ENCODE measurements around the gene CDKAL1. TPM values are rescaled to one million over a fixed set of nuclear protein-coding genes. Genes with fewer than 3 reads are reported as not detected.
"Not testable (repeated sequence)": the region's sequence is repeated elsewhere in the genome, so short reads cannot be mapped to it uniquely, and the experiment has no call there.

CDKAL1 gene
- total RNA-seq, 1 experiment from 2014 or later: 20.6 TPM

DNA sequence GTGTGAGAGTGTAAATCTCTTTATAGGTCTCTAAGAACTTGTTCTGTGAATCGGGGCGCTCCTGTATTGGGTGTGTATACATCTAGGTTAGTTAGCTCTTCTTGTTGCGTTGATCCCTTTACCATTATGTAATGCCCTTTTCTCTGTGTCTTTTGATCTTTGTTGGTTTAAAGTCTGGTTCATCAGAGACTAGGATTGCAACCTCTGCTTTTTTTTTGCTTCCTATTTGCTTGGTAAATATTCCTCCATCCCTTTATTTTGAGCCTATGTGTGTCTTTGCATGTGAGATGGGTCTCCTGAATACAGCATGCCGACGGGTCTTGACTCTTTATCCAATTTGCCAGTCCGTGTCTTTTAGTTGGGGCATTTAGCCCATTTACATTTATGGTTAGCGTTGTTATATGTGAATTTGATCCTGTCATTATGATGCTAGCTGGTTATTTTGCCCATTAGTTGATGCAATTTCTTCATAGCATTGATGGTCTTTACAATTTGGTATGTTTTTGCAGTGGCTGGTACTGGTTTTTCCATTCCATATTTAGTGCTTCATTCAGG is 60.1 kb downstream of the CDKAL1 start:
- POLR2A ChIA-PET; DNase-seq (ENCODE audit: low spot score); H3K27me3 Mint-ChIP-seq (ENCODE audit: low read depth); H3K27ac Mint-ChIP-seq; H3K4me1 Mint-ChIP-seq; CTCF ChIA-PET; ATAC-seq; H3K4me3 Mint-ChIP-seq: not testable (repeated sequence)
- H3K9me3 Mint-ChIP-seq: peaks cover 31% of the 10 kb centered on the region
- peaks cover 35% of the 10 kb centered on the region for H3K36me3 Mint-ChIP-seq
- peak; percentile 67 for TF ChIP-seq GABPB1 (CRISPR knock-in tag; IDR thresholded peaks at IDR 0.05)

DNA sequence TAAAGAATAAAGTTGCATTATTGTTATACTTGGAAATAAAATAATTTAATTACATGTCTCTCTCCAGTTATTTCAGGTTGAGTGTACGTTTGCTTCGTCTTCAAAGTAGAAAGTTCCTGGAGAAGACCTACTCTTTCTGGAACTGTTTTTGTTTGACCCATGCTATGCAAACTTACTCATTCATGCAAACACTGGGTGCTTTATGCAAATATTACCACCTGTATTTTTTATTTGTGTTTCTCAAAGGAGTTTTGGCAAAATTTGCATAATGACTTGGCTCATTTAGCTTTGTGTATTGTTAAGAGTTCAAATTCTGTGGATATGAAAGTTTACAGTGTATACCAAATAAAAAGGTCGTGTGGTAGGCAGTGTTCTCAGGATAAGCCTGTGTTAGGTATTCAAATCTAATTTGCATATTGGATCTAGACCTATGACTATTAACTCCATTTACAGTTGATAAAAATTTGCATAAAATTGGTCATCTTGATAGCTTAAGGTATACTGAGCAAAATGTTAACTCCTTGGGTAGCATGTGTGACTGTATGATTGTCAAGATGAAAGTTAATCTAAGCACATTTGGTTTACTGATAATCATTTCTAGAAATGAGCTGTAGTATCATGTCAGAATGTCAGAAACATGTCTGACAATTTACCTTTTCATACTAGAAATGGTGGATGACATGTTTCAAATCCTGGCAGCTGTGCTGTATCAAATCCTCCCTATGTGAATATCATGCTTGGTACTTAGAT is 65.2 kb downstream of the CDKAL1 start:
- no peak overlapping the region for H3K4me3 Mint-ChIP-seq
- H3K36me3 Mint-ChIP-seq: peaks cover 22% of the 10 kb centered on the region
- H3K27me3 Mint-ChIP-seq (ENCODE audit: low read depth): no peaks in the 10 kb centered on the region
- CTCF ChIA-PET: no interaction called here
- POLR2A ChIA-PET: no interaction called here
- ATAC-seq: no peak
- no peak for TF ChIP-seq GABPB1 (CRISPR knock-in tag; IDR thresholded peaks at IDR 0.05)
- TF ChIP-seq GTF2I (CRISPR knock-in tag; conservative IDR thresholded peaks at IDR 0.05): no peak
- TF ChIP-seq, protein P1, sequence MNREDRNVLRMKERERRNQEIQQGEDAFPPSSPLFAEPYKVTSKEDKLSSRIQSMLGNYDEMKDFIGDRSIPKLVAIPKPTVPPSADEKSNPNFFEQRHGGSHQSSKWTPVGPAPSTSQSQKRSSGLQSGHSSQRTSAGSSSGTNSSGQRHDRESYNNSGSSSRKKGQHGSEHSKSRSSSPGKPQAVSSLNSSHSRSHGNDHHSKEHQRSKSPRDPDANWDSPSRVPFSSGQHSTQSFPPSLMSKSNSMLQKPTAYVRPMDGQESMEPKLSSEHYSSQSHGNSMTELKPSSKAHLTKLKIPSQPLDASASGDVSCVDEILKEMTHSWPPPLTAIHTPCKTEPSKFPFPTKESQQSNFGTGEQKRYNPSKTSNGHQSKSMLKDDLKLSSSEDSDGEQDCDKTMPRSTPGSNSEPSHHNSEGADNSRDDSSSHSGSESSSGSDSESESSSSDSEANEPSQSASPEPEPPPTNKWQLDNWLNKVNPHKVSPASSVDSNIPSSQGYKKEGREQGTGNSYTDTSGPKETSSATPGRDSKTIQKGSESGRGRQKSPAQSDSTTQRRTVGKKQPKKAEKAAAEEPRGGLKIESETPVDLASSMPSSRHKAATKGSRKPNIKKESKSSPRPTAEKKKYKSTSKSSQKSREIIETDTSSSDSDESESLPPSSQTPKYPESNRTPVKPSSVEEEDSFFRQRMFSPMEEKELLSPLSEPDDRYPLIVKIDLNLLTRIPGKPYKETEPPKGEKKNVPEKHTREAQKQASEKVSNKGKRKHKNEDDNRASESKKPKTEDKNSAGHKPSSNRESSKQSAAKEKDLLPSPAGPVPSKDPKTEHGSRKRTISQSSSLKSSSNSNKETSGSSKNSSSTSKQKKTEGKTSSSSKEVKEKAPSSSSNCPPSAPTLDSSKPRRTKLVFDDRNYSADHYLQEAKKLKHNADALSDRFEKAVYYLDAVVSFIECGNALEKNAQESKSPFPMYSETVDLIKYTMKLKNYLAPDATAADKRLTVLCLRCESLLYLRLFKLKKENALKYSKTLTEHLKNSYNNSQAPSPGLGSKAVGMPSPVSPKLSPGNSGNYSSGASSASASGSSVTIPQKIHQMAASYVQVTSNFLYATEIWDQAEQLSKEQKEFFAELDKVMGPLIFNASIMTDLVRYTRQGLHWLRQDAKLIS (CRISPR knock-in tag; IDR thresholded peaks at IDR 0.05; ENCODE audit: borderline replicate concordance): no peak
- TF ChIP-seq TCF7 (CRISPR knock-in tag; IDR thresholded peaks at IDR 0.05; ENCODE audit: low read depth): no peak
- TF ChIP-seq ZNF416 (CRISPR knock-in tag; IDR thresholded peaks at IDR 0.05): no peak
- no peak for TF ChIP-seq NR3C1 (CRISPR knock-in tag; conservative IDR thresholded peaks at IDR 0.05; ENCODE audit: low read depth)
- no peak for TF ChIP-seq SOX15 (CRISPR knock-in tag; IDR thresholded peaks at IDR 0.05)
- TF ChIP-seq, protein P2, sequence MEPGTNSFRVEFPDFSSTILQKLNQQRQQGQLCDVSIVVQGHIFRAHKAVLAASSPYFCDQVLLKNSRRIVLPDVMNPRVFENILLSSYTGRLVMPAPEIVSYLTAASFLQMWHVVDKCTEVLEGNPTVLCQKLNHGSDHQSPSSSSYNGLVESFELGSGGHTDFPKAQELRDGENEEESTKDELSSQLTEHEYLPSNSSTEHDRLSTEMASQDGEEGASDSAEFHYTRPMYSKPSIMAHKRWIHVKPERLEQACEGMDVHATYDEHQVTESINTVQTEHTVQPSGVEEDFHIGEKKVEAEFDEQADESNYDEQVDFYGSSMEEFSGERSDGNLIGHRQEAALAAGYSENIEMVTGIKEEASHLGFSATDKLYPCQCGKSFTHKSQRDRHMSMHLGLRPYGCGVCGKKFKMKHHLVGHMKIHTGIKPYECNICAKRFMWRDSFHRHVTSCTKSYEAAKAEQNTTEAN (CRISPR knock-in tag; IDR thresholded peaks at IDR 0.05): no peak
- TF ChIP-seq ETV6 (CRISPR knock-in tag; IDR thresholded peaks at IDR 0.05): no peak
- TF ChIP-seq SMAD4 (CRISPR knock-in tag; IDR thresholded peaks at IDR 0.05): no peak
- no peak for TF ChIP-seq SMAD3 (CRISPR knock-in tag; IDR thresholded peaks at IDR 0.05; ENCODE audit: borderline replicate concordance)
- TF ChIP-seq JAZF1 (CRISPR knock-in tag; IDR thresholded peaks at IDR 0.05): no peak
- no peak for TF ChIP-seq ZNF138 (CRISPR knock-in tag; conservative IDR thresholded peaks at IDR 0.05)
- peaks cover 8% of the 10 kb centered on the region for H3K4me1 Mint-ChIP-seq
- no peak for DNase-seq (ENCODE audit: low spot score)
- no peak overlapping the region for H3K27ac Mint-ChIP-seq
- peaks cover 11% of the 10 kb centered on the region for H3K9me3 Mint-ChIP-seq

DNA sequence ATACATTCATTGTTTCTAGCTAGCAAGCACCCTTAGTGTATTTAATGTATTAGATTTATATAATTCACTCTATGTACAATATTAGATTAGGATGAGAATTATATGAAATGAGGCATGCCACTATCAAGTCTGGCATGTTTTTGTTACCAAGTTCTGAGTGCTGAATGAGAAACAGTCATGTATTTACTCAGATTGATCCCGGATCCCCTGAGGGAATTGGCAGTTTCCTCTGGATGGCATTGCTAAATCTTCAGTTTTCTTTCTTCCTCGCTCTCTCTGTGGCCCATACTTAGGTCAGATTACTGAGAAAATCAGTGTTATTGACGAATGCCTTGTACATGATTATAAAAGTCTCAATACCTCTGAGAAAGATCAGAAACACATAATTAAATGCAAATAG is 66.6 kb downstream of the CDKAL1 start:
- ChIA-PET CTCF (no interaction called here), POLR2A (no interaction called here)
- peaks cover 12% of the 10 kb centered on the region for H3K36me3 Mint-ChIP-seq

DNA sequence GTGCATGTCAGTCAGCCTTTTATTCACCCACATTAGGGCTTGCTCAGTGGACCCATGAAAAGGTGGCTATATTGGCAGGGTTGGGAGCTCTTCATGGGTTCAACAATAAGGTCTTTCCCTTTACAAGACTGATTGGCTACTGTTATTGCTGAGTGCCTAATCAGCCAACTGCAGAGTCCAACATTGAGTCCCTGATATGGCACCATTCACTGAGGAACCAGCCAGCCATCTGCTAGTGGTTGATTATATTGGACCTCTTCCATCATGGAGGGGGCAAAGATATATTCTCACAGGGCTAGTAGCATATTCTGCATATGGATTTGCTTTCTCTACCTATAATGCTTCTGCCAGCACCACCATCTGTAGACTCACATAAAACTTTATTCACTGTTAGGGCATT is 69.9 kb downstream of the CDKAL1 start:
- H3K4me1 Mint-ChIP-seq: peaks cover 20% of the 10 kb centered on the region
- no peak overlapping the region for H3K27ac Mint-ChIP-seq
- H3K36me3 Mint-ChIP-seq: 0 out of 2 replicates have a peak, but pooled peaks cover 3% of the 10 kb centered on the region
- DNase-seq (ENCODE audit: low spot score) (no peak), ATAC-seq (no peak)
- H3K4me3 Mint-ChIP-seq: no peak overlapping the region
- no peaks in the 10 kb centered on the region for H3K9me3 Mint-ChIP-seq
- no peaks in the 10 kb centered on the region for H3K27me3 Mint-ChIP-seq (ENCODE audit: low read depth)
- POLR2A ChIA-PET: no interaction called here
- CTCF ChIA-PET: no interaction called here
- TF ChIP-seq SMAD3 (CRISPR knock-in tag; IDR thresholded peaks at IDR 0.05; ENCODE audit: borderline replicate concordance) (no peak), SOX15 (CRISPR knock-in tag; IDR thresholded peaks at IDR 0.05) (no peak), JAZF1 (CRISPR knock-in tag; IDR thresholded peaks at IDR 0.05) (no peak), ESRRA (CRISPR knock-in tag; IDR thresholded peaks at IDR 0.05; ENCODE audit: borderline replicate concordance) (no peak), RORB (CRISPR knock-in tag; IDR thresholded peaks at IDR 0.05) (no peak), NFATC4 (CRISPR knock-in tag; IDR thresholded peaks at IDR 0.05) (no peak), TCF7 (CRISPR knock-in tag; IDR thresholded peaks at IDR 0.05; ENCODE audit: low read depth) (no peak), FOXK1 (CRISPR knock-in tag; IDR thresholded peaks at IDR 0.05) (no peak)
- TF ChIP-seq, protein P2 (CRISPR knock-in tag; IDR thresholded peaks at IDR 0.05): no peak
- TF ChIP-seq, protein P1 (CRISPR knock-in tag; IDR thresholded peaks at IDR 0.05; ENCODE audit: borderline replicate concordance): no peak

More for the DNA sequence above, 66.6 kb downstream of the CDKAL1 start:
- Mint-ChIP-seq H3K27me3 (ENCODE audit: low read depth) (no peaks in the 10 kb centered on the region), H3K4me1 (peaks cover 18% of the 10 kb centered on the region), H3K27ac (no peak overlapping the region), H3K4me3 (no peak overlapping the region), H3K9me3 (peaks cover under 1% of the 10 kb centered on the region)
- ATAC-seq: no peak
- no peak for DNase-seq (ENCODE audit: low spot score)
- no peak for TF ChIP-seq NR2C2 (CRISPR knock-in tag; IDR thresholded peaks at IDR 0.05)
